Osteoblast (primary cell): Measurements from ENCODE around the gene EP300. TPM values are rescaled to one million over a fixed set of nuclear protein-coding genes. Genes with fewer than 3 reads are reported as not detected.

Source experiments
- DNase-seq: peaks from one replicate; pipeline ENCODE4 v3.0.0; 2011; ENCODE audit warnings: low spot score, mixed read lengths; ENCODE audit not compliant: insufficient read length; ENCODE audit errors: missing footprints
- H2AFZ ChIP-seq: 2 replicates; pipeline ENCODE4 v1.6.0; 2011; ENCODE audit warnings: mild to moderate bottlenecking, low read length
- H3K27ac ChIP-seq: 2 replicates; pipeline ENCODE4 v1.5.1; 2011; ENCODE audit warnings: mild to moderate bottlenecking, low read depth, low read length, moderate library complexity
- H3K27me3 ChIP-seq: 2 replicates; pipeline ENCODE4 v1.6.0; 2012; ENCODE audit warnings: mild to moderate bottlenecking, control low read depth, inconsistent platforms, low read length, moderate library complexity; ENCODE audit not compliant: insufficient read depth
- H3K36me3 ChIP-seq: 2 replicates; pipeline ENCODE4 v1.5.1; 2011; ENCODE audit warnings: mild to moderate bottlenecking, low read length, control low read depth, moderate library complexity; ENCODE audit not compliant: insufficient read depth
- H3K4me1 ChIP-seq: 2 replicates; pipeline ENCODE4 v1.5.1; 2011; ENCODE audit warnings: mild to moderate bottlenecking, low read length, control low read depth, moderate library complexity; ENCODE audit not compliant: insufficient read depth
- H3K4me2 ChIP-seq: 2 replicates; pipeline ENCODE4 v1.6.0; 2011; ENCODE audit warnings: mild to moderate bottlenecking, low read length; ENCODE audit not compliant: insufficient read depth
- H3K4me3 ChIP-seq: fragments of 200-600 bp; sonication (generic); 3 replicates; pipeline ENCODE4 v1.5.1; 2012; ENCODE audit warnings: mild to moderate bottlenecking, low read length, inconsistent platforms; ENCODE audit not compliant: insufficient read depth
- H3K79me2 ChIP-seq: 2 replicates; pipeline ENCODE4 v1.6.0; 2012; ENCODE audit warnings: mild to moderate bottlenecking, low read length, control low read depth, inconsistent platforms; ENCODE audit not compliant: insufficient read depth
- H3K9me3 ChIP-seq: 2 replicates; pipeline ENCODE4 v1.5.1; 2011; ENCODE audit warnings: low read depth, low read length, control low read depth
- H4K20me1 ChIP-seq: 2 replicates; pipeline ENCODE4 v1.6.0; 2012; ENCODE audit warnings: mild to moderate bottlenecking, low read length, control low read depth; ENCODE audit not compliant: insufficient read depth
- CTCF ChIP-seq: IDR thresholded peaks from 2 replicates; pipeline ENCODE4 v1.5.1; 2011; ENCODE audit warnings: mild to moderate bottlenecking, low read depth, low read length, moderate library complexity; ENCODE audit errors: extremely low read depth
- total RNA-seq: library from RNA; depleted of rRNA; stranded (reverse); fragments of >200 nt; gene quantifications from 2 replicates; pipeline ENCODE4 v1.2.3, GENCODE V29; 2012

The EP300 gene
- total RNA-seq, 1 donor: 67.7 TPM

- no peaks in the 10 kb centered on the region for H3K9me3 ChIP-seq
- no peak overlapping the region for H3K4me2 ChIP-seq
- H3K27ac ChIP-seq: no peak overlapping the region
- no peak for DNase-seq
- no peaks in the 10 kb centered on the region for H4K20me1 ChIP-seq
- H3K4me3 ChIP-seq: no peak overlapping the region
- no peaks in the 10 kb centered on the region for H3K36me3 ChIP-seq
- H2AFZ ChIP-seq: no peak overlapping the region
- H3K27me3 ChIP-seq: no peaks in the 10 kb centered on the region
- H3K4me1 ChIP-seq: peaks cover 14% of the 10 kb centered on the region
- no peak for TF ChIP-seq CTCF
- H3K79me2 ChIP-seq: no peaks in the 10 kb centered on the region
These were observed 101.4 kb downstream of the EP300 start for GRCh38 chr22:41193829-41194228.

GRCh38 chr22:41197038-41197972, 104.9 kb downstream of the EP300 start:
- Histone ChIP-seq H3K36me3 (no peaks in the 10 kb centered on the region), H3K79me2 (no peaks in the 10 kb centered on the region), H3K4me3 (peak overlapping the region; percentile 87), H2AFZ (peak overlapping the region; percentile 89), H3K4me2 (peak overlapping the region; percentile 83), H3K4me1 (peaks cover 14% of the 10 kb centered on the region), H4K20me1 (no peaks in the 10 kb centered on the region), H3K9me3 (no peaks in the 10 kb centered on the region), H3K27ac (no peak overlapping the region), H3K27me3 (no peaks in the 10 kb centered on the region)
- TF ChIP-seq CTCF: no peak
- peak; percentile 98 for DNase-seq

- peak; percentile 81 for DNase-seq
- Histone ChIP-seq H3K79me2 (no peaks in the 10 kb centered on the region), H3K36me3 (no peaks in the 10 kb centered on the region), H3K4me1 (peaks cover 14% of the 10 kb centered on the region), H3K27me3 (no peaks in the 10 kb centered on the region), H3K4me2 (peak overlapping the region; percentile 83), H4K20me1 (no peaks in the 10 kb centered on the region), H3K4me3 (peak overlapping the region; percentile 87), H3K9me3 (no peaks in the 10 kb centered on the region), H2AFZ (peak overlapping the region; percentile 89), H3K27ac (no peak overlapping the region)
- TF ChIP-seq CTCF: no peak
These were observed 105.7 kb downstream of the EP300 start for GRCh38 chr22:41198027-41198580.

- no peaks in the 10 kb centered on the region for H3K9me3 ChIP-seq
- no peaks in the 10 kb centered on the region for H3K27me3 ChIP-seq
- peaks cover 21% of the 10 kb centered on the region for H3K4me1 ChIP-seq
- H3K27ac ChIP-seq: no peak overlapping the region
- H3K4me2 ChIP-seq: no peak overlapping the region
- no peak for DNase-seq
- H3K4me3 ChIP-seq: no peak overlapping the region
- H3K79me2 ChIP-seq: peaks cover 10% of the 10 kb centered on the region
- no peaks in the 10 kb centered on the region for H3K36me3 ChIP-seq
- no peaks in the 10 kb centered on the region for H4K20me1 ChIP-seq
- no peak overlapping the region for H2AFZ ChIP-seq
- TF ChIP-seq CTCF: no peak
These were observed 108.7 kb downstream of the EP300 start for GRCh38 chr22:41201141-41201540.
